22Rv1 (cell line): ENCODE data around the gene C17orf78.

Experiments used
- H3K27ac ChIP-seq: fragments of 450-650 bp; 2 replicates; pipeline ENCODE4 v1.5.1; 2017
- ZFX ChIP-seq: fragments of 450-650 bp; IDR thresholded peaks from 2 replicates; pipeline ENCODE4 v1.6.1; 2017; ENCODE audit warnings: antibody characterized with exemption, borderline replicate concordance
- TF ChIP-seq, protein P1 (sequence below): fragments of 450-650 bp; IDR thresholded peaks from 2 replicates; pipeline ENCODE4 v1.5.1; 2017; ENCODE audit warnings: mild to moderate bottlenecking

Gene C17orf78

DNA sequence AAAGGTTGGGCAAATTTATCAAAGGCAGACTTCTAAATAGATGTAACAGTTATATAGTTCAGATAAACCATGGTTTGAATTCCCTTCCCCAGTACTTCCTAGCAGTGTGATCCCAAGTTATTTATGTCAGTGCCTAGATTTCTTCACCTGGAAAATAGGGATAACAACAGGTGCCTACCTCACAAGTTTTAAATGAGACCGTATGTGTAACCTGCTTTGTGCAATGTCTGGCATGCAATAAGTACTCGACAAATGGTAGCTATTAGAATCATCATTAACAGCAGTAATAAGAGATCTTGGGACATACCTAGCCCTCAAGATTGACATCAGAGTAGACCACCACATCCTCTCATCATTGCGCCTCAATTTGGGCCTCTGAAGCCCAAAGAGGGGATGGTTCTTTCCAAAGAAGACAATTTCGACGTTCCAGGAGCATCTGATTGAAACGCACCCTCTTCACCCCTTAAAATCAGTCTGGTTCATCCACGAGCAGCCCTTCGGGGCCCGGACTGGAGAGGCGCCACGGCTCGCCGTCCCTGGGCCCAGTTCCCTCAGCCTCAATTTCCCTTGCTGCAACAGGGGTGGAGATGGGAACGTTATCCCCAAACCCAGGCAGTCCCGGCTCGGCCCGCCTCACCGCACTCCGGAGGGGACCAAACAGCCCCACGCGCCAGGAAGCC lies 30.3 kb downstream of the C17orf78 start:
- H3K27ac ChIP-seq, result peak overlapping the region; percentile 94
- TF ChIP-seq, protein P1, sequence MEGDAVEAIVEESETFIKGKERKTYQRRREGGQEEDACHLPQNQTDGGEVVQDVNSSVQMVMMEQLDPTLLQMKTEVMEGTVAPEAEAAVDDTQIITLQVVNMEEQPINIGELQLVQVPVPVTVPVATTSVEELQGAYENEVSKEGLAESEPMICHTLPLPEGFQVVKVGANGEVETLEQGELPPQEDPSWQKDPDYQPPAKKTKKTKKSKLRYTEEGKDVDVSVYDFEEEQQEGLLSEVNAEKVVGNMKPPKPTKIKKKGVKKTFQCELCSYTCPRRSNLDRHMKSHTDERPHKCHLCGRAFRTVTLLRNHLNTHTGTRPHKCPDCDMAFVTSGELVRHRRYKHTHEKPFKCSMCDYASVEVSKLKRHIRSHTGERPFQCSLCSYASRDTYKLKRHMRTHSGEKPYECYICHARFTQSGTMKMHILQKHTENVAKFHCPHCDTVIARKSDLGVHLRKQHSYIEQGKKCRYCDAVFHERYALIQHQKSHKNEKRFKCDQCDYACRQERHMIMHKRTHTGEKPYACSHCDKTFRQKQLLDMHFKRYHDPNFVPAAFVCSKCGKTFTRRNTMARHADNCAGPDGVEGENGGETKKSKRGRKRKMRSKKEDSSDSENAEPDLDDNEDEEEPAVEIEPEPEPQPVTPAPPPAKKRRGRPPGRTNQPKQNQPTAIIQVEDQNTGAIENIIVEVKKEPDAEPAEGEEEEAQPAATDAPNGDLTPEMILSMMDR, result no peak
- no peak for TF ChIP-seq ZFX

DNA sequence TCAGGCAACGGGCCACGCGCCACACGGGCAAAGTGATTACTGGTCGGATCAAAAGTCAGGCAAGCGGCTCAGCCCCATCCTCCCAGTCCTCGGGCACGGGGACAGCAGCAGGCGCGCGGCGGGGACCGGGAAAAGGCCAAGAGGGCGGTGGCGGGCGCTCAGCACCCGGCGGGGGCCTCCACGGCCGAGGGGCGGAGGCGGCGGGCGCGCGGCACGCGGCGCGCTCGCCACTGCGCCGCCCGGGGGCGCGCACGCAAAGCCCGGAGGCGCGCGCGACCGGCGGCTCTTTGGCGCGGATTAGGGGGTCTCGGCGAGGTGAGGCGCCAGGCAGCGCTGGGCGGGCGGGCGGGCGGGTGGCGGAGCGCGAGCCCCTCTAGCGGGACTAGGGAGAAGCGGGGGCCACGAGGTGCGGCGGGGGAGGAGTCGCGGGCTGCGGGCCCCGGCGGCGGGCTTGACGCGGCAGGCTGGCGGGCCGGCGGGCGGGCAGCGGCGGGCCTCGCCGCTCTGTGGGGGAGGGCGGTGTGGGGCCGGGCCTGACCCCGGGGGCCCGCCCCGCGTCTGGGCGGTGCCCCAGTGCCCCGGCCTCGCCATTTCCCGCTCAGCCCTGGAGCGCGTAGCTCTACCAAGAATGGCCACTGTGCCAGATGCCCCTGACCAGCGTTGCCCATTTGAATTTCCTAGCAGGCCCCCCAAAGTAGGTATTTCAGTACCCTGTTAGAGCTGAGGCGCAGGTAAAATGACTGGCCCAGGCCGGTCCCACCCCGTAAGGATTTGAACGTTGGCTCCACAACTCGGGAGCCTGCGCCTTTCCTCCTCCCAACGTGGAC lies 31.1 kb downstream of the C17orf78 start, which contains the start of the genes ACACA and TADA2A:
Gene ACACA (minus strand): TSS at position 202 of the 827 bp plus-strand sequence. CDS start 537 bp downstream, outside the sequence.
Gene TADA2A (plus strand): TSS at position 252 of the 827 bp plus-strand sequence. CDS start 4,480 bp downstream, outside the sequence.
- TF ChIP-seq, protein P1, result no peak
- TF ChIP-seq ZFX, result no peak
- H3K27ac ChIP-seq, result peak within 1 kb of the TSS; percentile 94

GRCh38 chr17:37408145-37408479 lies 32.3 kb downstream of the C17orf78 start:
- peak overlapping the region; percentile 94 for H3K27ac ChIP-seq

- TF ChIP-seq, protein P1, result no peak
- TF ChIP-seq ZFX, result no peak
- no peak overlapping the region for H3K27ac ChIP-seq
These were observed 34.6 kb downstream of the C17orf78 start for GRCh38 chr17:37410357-37410756.

- H3K27ac ChIP-seq, result no peak overlapping the region
- TF ChIP-seq ZFX, result no peak
- TF ChIP-seq, protein P1, result peak; percentile 43
These were observed 38.2 kb downstream of the C17orf78 start for GRCh38 chr17:37413875-37414519.

- TF ChIP-seq ZFX, result no peak
- TF ChIP-seq, protein P1, result no peak
- H3K27ac ChIP-seq, result no peak overlapping the region
These were observed 42.1 kb downstream of the C17orf78 start for GRCh38 chr17:37417852-37418251.

DNA sequence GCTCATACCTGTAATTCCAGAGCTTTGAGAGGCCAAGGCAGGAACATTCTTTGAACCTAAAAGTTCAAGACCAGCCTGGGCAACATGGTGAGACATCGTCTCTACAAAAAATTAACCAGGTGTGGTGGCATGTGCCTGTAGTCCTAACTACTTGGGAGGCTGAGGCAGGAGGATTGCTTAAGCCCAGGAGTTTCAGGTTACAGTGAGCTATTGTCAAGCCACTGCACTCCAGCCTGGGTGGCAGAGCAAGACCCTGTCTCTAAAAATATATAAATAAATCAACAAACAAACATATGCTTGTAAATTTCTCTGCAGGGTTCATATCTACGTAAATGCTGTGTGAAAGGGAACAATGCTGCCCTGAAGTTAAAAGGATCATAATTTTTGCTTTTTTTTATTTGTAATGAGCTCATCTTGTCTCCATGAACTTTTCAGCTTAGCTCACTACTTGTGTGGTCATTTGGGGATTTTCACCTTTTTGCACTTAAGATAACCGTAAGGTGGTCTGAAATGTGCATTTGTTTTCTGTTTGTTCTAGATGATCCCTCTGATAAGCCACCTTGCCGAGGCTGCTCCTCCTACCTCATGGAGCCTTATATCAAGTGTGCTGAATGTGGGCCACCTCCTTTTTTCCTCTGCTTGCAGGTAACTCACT lies 47.3 kb downstream of the C17orf78 start:
- H3K27ac ChIP-seq, result 0 out of 2 replicates have a peak overlapping the region, but pooled peaks have one; percentile 15
- TF ChIP-seq, protein P1, result no peak
- TF ChIP-seq ZFX, result no peak
